ENCODE data around the gene MAP3K5.

The MAP3K5 gene

GRCh38 chr6:136652656-136653055, 139.6 kb downstream of the MAP3K5 start:
- no peak for DNase-seq (ENCODE audit: low read depth, low spot score)

GRCh38 chr6:136651982-136652381, 140.3 kb downstream of the MAP3K5 start:
- DNase-seq (ENCODE audit: low read depth, low spot score), result no peak

GRCh38 chr6:136647363-136647852, 144.9 kb downstream of the MAP3K5 start:
- no peak for DNase-seq (ENCODE audit: low read depth, low spot score)

- no peak for DNase-seq (ENCODE audit: low read depth, low spot score)
Observed at GRCh38 chr6:136646377-136646776, 145.9 kb downstream of the MAP3K5 start.

GRCh38 chr6:136644597-136644952, 147.7 kb downstream of the MAP3K5 start:
- no peak for DNase-seq (ENCODE audit: low read depth, low spot score)

GRCh38 chr6:136643850-136644596, 148.3 kb downstream of the MAP3K5 start:
- peak; percentile 46 for DNase-seq (ENCODE audit: low read depth, low spot score)

- DNase-seq (ENCODE audit: low read depth, low spot score), result no peak
Observed at GRCh38 chr6:136641873-136642465, 150.3 kb downstream of the MAP3K5 start.

- DNase-seq (ENCODE audit: low read depth, low spot score), result no peak
Observed at GRCh38 chr6:136641166-136641565, 151.1 kb downstream of the MAP3K5 start.

- no peak for DNase-seq (ENCODE audit: low read depth, low spot score)
Observed at GRCh38 chr6:136640132-136640915, 152.0 kb downstream of the MAP3K5 start.

- no peak for DNase-seq (ENCODE audit: low read depth, low spot score)
Observed at GRCh38 chr6:136639702-136640101, 152.6 kb downstream of the MAP3K5 start.

- DNase-seq (ENCODE audit: low read depth, low spot score), result no peak
Observed at GRCh38 chr6:136635615-136636014, 156.7 kb downstream of the MAP3K5 start.

GRCh38 chr6:136633355-136633754, 158.9 kb downstream of the MAP3K5 start:
- DNase-seq (ENCODE audit: low read depth, low spot score), result no peak

- no peak for DNase-seq (ENCODE audit: low read depth, low spot score)
Observed at GRCh38 chr6:136628996-136629395, 163.3 kb downstream of the MAP3K5 start.

GRCh38 chr6:136627191-136627590, 165.1 kb downstream of the MAP3K5 start:
- no peak for DNase-seq (ENCODE audit: low read depth, low spot score)

GRCh38 chr6:136625293-136625692, 167.0 kb downstream of the MAP3K5 start:
- DNase-seq (ENCODE audit: low read depth, low spot score), result no peak

- DNase-seq (ENCODE audit: low read depth, low spot score), result no peak
Observed at GRCh38 chr6:136624347-136624746, 167.9 kb downstream of the MAP3K5 start.

GRCh38 chr6:136618086-136618485, 174.2 kb downstream of the MAP3K5 start:
- no peak for DNase-seq (ENCODE audit: low read depth, low spot score)

- no peak for DNase-seq (ENCODE audit: low read depth, low spot score)
Observed at GRCh38 chr6:136616527-136616926, 175.8 kb downstream of the MAP3K5 start.

GRCh38 chr6:136614994-136615393, 177.3 kb downstream of the MAP3K5 start:
- no peak for DNase-seq (ENCODE audit: low read depth, low spot score)

- no peak for DNase-seq (ENCODE audit: low read depth, low spot score)
Observed at GRCh38 chr6:136614350-136614749, 177.9 kb downstream of the MAP3K5 start.

GRCh38 chr6:136613477-136613876, 178.8 kb downstream of the MAP3K5 start:
- DNase-seq (ENCODE audit: low read depth, low spot score), result no peak

GRCh38 chr6:136612666-136613389, 179.4 kb downstream of the MAP3K5 start:
- no peak for DNase-seq (ENCODE audit: low read depth, low spot score)
